GM19455 (cell line): ENCODE results near the gene AADACL4.
"Not testable (repeated sequence)": the region's sequence is repeated elsewhere in the genome, so short reads cannot be mapped to it uniquely, and the experiment has no call there.

Experiments
- ATAC-seq: cut with Tn5 transposase; IDR thresholded peaks from one replicate; pipeline ENCODE4 v1.9.1; 2021; ENCODE audit not compliant: unreplicated experiment

Gene AADACL4

GRCh38 chr1:12709091-12709491, 65.2 kb downstream of the AADACL4 start:
- ATAC-seq, result no peak

DNA sequence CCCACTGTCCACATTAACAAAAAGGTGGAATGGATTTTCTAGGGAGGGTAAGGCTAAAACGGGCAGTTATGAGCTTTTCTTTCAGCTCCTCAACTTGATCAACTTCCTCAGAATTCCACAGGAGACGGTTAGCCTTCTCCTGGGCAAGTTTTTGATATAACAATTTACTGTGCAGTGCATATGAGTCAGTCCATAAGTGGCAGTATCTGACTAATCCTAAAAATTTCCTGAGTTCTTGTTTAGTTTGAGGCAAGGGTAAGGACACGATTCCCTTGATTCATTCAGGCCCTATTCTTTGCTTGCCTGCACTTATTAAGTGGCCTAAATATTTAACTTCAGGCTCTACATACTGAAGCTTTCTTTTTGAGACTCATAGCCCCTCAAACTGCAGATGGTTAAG, 65.8 kb downstream of the AADACL4 start:
- no peak for ATAC-seq

- ATAC-seq, result no peak
Observed at GRCh38 chr1:12711536-12711935, 67.7 kb downstream of the AADACL4 start.

DNA sequence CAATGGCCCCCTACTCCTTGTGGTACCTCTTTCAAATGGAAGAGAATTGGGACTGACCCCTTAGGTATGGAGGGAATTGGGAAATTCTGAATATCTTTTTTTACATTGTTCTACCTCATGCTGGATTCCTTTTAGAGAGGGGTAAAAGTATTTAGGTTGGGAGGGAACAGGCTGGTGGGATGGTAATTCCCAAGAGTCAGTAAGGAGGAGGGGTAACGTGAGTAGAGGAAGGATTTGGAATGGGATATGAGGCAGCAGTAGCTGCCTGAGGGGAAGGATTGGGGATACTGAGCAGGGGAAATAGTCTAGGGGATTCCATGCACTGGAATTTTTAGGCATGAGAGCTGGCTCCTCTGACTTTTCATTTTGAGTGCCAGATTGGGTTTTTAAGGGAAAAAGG, 68.2 kb downstream of the AADACL4 start:
- no peak for ATAC-seq

- no peak for ATAC-seq
Observed at GRCh38 chr1:12712929-12713328, 69.0 kb downstream of the AADACL4 start.

DNA sequence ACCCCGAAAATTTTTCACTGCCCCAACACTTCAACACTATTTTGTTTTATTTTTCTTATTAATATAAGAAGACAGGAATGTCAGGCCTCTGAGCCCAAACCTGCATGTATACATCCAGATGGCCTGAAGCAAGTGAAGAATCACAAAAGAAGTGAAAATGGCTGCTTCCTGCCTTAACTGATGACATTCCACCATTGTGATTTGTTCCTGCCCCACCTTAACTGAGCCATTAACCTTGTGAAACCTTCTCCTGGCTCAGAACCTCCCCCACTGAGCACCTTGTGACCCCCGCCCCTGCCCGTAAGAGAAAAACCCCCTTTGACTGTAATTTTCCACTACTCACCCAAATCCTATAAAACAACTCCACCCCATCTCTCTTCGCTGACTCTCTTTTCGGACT, 69.8 kb downstream of the AADACL4 start:
- ATAC-seq, result not testable (repeated sequence)

DNA sequence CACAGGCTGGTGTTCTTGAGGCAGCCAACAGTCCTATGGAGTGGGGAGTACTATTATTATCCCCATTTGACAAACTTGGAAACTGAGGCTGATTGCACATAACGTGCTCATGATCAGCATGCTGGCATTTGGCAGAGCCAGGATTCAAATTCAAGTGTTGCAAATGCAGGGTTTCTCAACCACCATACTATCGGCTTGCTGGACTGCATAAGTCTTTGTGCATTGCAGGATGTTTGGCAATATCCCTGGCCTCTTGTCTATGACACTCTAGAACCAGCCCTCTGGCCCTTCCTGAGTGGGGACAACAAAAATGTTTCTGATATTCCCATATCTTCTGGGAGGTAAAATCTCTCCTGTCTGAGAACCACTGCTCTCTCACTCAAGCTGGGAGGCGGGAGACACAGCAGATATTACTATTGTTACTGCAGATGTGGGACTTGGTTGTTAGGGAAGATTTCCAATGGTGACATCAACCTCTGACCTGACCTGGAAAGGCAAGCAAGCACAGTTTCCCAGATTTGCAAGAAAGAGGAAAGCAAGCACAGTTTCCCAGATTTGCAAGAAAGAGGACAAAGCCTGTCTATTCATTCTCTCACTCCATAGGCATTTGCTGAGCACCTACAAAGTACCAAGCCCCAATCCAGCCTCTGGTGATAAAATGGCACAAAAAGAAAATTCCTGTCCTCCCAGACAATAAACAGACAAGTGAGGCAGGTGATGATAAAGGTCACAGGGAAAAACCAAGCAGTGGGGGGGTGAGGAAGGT, 71.0 kb downstream of the AADACL4 start:
- ATAC-seq, result no peak

- ATAC-seq, result no peak
Observed at GRCh38 chr1:12715896-12716437, 72.1 kb downstream of the AADACL4 start, which contains the start of gene AADACL3. Gene AADACL3 (plus strand): TSS chr1:12716110. CDS start chr1:12716177, 67 bp downstream.
